Measurements from ENCODE around the gene DDX47.
A peak's percentile ranks its signal among the peaks of the same experiment; 100 is the strongest.
"Not testable (repeated sequence)": the region's sequence is repeated elsewhere in the genome, so short reads cannot be mapped to it uniquely, and the experiment has no call there.

The DDX47 gene

GRCh38 chr12:12819752-12820311 lies 6.7 kb downstream of the DDX47 start:
- in situ Hi-C loops (cut with HindIII; ENCODE audit: low sequenced_read_pairs), result no loop called here
- no peak overlapping the region for H3K4me3 ChIP-seq (ENCODE audit: low read depth, low read length)
- peak; percentile 94 for DNase-seq (ENCODE audit: low read depth, low spot score)
- TF ChIP-seq, protein P1, sequence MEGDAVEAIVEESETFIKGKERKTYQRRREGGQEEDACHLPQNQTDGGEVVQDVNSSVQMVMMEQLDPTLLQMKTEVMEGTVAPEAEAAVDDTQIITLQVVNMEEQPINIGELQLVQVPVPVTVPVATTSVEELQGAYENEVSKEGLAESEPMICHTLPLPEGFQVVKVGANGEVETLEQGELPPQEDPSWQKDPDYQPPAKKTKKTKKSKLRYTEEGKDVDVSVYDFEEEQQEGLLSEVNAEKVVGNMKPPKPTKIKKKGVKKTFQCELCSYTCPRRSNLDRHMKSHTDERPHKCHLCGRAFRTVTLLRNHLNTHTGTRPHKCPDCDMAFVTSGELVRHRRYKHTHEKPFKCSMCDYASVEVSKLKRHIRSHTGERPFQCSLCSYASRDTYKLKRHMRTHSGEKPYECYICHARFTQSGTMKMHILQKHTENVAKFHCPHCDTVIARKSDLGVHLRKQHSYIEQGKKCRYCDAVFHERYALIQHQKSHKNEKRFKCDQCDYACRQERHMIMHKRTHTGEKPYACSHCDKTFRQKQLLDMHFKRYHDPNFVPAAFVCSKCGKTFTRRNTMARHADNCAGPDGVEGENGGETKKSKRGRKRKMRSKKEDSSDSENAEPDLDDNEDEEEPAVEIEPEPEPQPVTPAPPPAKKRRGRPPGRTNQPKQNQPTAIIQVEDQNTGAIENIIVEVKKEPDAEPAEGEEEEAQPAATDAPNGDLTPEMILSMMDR (IDR thresholded peaks at IDR 0.05; ENCODE audit: low read depth, low read length), result no peak

DNA sequence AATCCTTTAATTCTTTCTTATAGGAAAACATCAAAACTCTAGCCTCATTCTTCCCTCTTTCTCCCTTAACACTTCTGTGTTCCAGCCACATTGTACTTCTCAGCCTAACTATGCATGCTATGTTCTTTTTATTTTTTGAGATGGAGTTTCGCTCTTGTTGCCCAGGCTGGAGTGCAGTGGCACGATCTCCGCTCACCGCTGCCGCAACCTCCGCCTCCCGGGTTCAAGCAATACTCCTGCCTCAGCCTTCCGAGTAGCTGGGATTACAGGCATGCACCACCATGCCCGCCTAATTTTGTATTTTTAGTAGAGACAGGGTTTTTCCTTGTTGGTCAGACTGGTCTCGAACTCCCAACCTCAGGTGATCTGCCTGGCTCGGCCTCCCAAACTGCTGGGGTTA lies 7.2 kb downstream of the DDX47 start:
- in situ Hi-C loops (cut with HindIII; ENCODE audit: low sequenced_read_pairs); H3K4me3 ChIP-seq (ENCODE audit: low read depth, low read length); DNase-seq (ENCODE audit: low read depth, low spot score): not testable (repeated sequence)

DNA sequence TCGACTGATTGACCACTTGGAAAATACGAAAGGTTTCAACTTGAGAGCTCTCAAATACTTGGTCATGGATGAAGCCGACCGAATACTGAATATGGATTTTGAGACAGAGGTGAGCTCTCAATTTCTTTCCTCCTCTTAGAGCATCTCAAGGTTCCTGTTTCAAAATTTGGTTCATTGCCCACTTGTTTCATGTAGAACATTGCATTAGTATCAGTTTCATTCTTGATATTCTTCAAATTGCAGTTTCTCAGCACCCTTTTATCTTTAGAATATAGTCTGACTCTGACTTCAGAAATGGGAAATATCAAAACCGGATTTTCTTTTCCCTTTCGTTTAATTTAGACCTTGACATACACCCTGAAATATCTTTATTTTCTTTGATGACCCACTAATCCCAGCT lies 8.8 kb downstream of the DDX47 start:
- in situ Hi-C loops (cut with HindIII; ENCODE audit: low sequenced_read_pairs), result no loop called here
- TF ChIP-seq, protein P1 (IDR thresholded peaks at IDR 0.05; ENCODE audit: low read depth, low read length), result no peak
- DNase-seq (ENCODE audit: low read depth, low spot score), result no peak
- H3K4me3 ChIP-seq (ENCODE audit: low read depth, low read length), result no peak overlapping the region

DNA sequence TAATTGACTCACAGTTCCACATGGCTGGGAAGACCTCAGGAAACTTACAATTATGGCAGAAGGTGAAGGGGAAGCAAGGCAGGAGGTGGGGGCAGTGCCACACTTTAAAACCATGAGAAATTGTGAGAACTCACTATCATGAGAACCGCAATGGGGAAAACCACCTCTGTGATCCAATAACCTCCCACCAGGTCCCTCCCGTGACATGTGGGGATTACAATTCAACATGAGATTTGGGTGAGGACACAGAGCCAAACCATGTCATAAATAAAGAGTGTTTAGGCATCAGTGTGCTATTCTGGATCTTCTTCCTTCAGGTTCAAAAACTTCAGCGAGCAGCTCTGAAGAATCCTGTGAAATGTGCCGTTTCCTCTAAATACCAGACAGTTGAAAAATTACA lies 9.7 kb downstream of the DDX47 start:
- DNase-seq (ENCODE audit: low read depth, low spot score), result no peak
- TF ChIP-seq, protein P1 (IDR thresholded peaks at IDR 0.05; ENCODE audit: low read depth, low read length), result no peak
- no peak overlapping the region for H3K4me3 ChIP-seq (ENCODE audit: low read depth, low read length)
- in situ Hi-C loops (cut with HindIII; ENCODE audit: low sequenced_read_pairs), result no loop called here

- peak; percentile 58 for DNase-seq (ENCODE audit: low read depth, low spot score)
Observed at GRCh38 chr12:12823300-12823699, 10.2 kb downstream of the DDX47 start.

GRCh38 chr12:12823811-12824210 lies 10.7 kb downstream of the DDX47 start:
- TF ChIP-seq, protein P1 (IDR thresholded peaks at IDR 0.05; ENCODE audit: low read depth, low read length), result no peak
- H3K4me3 ChIP-seq (ENCODE audit: low read depth, low read length), result no peak overlapping the region
- no peak for DNase-seq (ENCODE audit: low read depth, low spot score)
- in situ Hi-C loops (cut with HindIII; ENCODE audit: low sequenced_read_pairs), result no loop called here

More at GRCh38 chr12:12823300-12823699, 10.2 kb downstream of the DDX47 start:
- no peak overlapping the region for H3K4me3 ChIP-seq (ENCODE audit: low read depth, low read length)
- TF ChIP-seq, protein P1 (IDR thresholded peaks at IDR 0.05; ENCODE audit: low read depth, low read length), result no peak
- in situ Hi-C loops (cut with HindIII; ENCODE audit: low sequenced_read_pairs), result no loop called here

DNA sequence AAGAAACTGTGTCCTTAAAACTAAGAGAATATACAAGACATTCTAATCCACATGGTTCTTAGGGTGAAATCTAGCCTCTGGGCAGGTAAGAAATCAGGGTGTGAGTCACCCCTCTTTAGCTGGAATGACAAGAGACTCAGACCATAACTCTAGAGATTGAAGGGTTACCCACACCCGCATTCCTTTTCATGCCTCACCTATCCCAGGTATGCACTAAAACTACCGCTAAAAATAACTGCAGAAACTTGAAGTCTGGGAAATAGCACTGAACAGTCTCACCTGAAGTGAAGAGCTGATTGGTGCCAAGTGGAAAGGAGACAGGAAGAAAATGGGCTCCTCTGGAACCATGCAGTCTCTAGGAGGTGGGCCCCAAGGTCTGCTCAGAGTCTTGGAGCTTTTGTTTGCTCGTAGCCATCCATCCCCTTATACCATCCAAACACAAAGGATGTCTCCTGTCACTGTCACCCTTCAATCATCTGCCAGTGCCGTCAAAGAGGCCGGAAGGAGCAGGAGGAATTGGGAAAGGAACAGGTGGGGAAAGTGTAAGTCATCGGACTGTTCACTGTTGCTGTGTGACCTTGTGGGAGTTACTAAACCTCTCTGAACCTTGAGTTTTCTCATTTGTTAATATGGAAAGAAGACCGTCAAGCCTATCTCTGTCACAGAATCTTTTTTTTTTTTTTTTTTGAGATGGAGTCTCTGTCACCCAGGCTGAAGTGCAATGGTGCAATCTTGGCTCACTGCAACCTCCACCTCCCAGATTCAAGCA lies 22.4 kb downstream of the DDX47 start:
- TF ChIP-seq, protein P1 (IDR thresholded peaks at IDR 0.05; ENCODE audit: low read depth, low read length), result no peak
- H3K4me3 ChIP-seq (ENCODE audit: low read depth, low read length), result no peak overlapping the region
- peak; percentile 14 for DNase-seq (ENCODE audit: low read depth, low spot score)
- in situ Hi-C loops (cut with HindIII; ENCODE audit: low sequenced_read_pairs), result no loop called here

All from astrocyte of the spinal cord (primary cell).